Measurements from ENCODE around the gene YJEFN3.

The YJEFN3 gene

GRCh38 chr19:19540715-19541515, 12.2 kb downstream of the YJEFN3 start:
- no peak overlapping the region for H3K9ac ChIP-seq (ENCODE audit: low read length)
- H3K4me2 ChIP-seq (ENCODE audit: low read length): no peak overlapping the region
- TF ChIP-seq EZH2phosphoT487 (IDR thresholded peaks at IDR 0.05; ENCODE audit: low read depth) (no peak), CTCF (IDR thresholded peaks at IDR 0.05; ENCODE audit: low read depth, low read length) (no peak)
- no peak overlapping the region for H3K27ac ChIP-seq (ENCODE audit: low read length)
- no peak overlapping the region for H3K4me3 ChIP-seq (ENCODE audit: low read length)
- no peaks in the 10 kb centered on the region for H3K9me3 ChIP-seq (ENCODE audit: insufficient read depth, low read length)
- no peaks in the 10 kb centered on the region for H3K27me3 ChIP-seq (ENCODE audit: low read depth, low read length)
- no peaks in the 10 kb centered on the region for H3K4me1 ChIP-seq (ENCODE audit: low read length)
- no peaks in the 10 kb centered on the region for H4K20me1 ChIP-seq (ENCODE audit: insufficient read depth, low read length)
- no peak overlapping the region for H2AFZ ChIP-seq (ENCODE audit: low read depth, low read length)
- H3K79me2 ChIP-seq (ENCODE audit: low read length): no peaks in the 10 kb centered on the region
- H3K36me3 ChIP-seq (replicated peaks; ENCODE audit: low read depth, low read length): no peaks in the 10 kb centered on the region

GRCh38 chr19:19541616-19542015, 12.9 kb downstream of the YJEFN3 start:
- H3K4me1 ChIP-seq (ENCODE audit: low read length): no peaks in the 10 kb centered on the region
- TF ChIP-seq CTCF (IDR thresholded peaks at IDR 0.05; ENCODE audit: low read depth, low read length) (no peak), EZH2phosphoT487 (IDR thresholded peaks at IDR 0.05; ENCODE audit: low read depth) (no peak)
- no peak overlapping the region for H3K4me2 ChIP-seq (ENCODE audit: low read length)
- H3K4me3 ChIP-seq (ENCODE audit: low read length): no peak overlapping the region
- H4K20me1 ChIP-seq (ENCODE audit: insufficient read depth, low read length): no peaks in the 10 kb centered on the region
- H3K79me2 ChIP-seq (ENCODE audit: low read length): no peaks in the 10 kb centered on the region
- no peaks in the 10 kb centered on the region for H3K27me3 ChIP-seq (ENCODE audit: low read depth, low read length)
- H2AFZ ChIP-seq (ENCODE audit: low read depth, low read length): no peak overlapping the region
- no peaks in the 10 kb centered on the region for H3K36me3 ChIP-seq (replicated peaks; ENCODE audit: low read depth, low read length)
- H3K9ac ChIP-seq (ENCODE audit: low read length): no peak overlapping the region
- H3K27ac ChIP-seq (ENCODE audit: low read length): no peak overlapping the region
- H3K9me3 ChIP-seq (ENCODE audit: insufficient read depth, low read length): no peaks in the 10 kb centered on the region

- Histone ChIP-seq H3K79me2 (ENCODE audit: low read length) (no peaks in the 10 kb centered on the region), H3K4me1 (ENCODE audit: low read length) (no peaks in the 10 kb centered on the region), H3K27ac (ENCODE audit: low read length) (no peak overlapping the region), H3K36me3 (replicated peaks; ENCODE audit: low read depth, low read length) (no peaks in the 10 kb centered on the region), H2AFZ (ENCODE audit: low read depth, low read length) (no peak overlapping the region), H3K4me3 (ENCODE audit: low read length) (no peak overlapping the region), H3K4me2 (ENCODE audit: low read length) (no peak overlapping the region), H3K27me3 (ENCODE audit: low read depth, low read length) (no peaks in the 10 kb centered on the region), H4K20me1 (ENCODE audit: insufficient read depth, low read length) (no peaks in the 10 kb centered on the region), H3K9ac (ENCODE audit: low read length) (no peak overlapping the region), H3K9me3 (ENCODE audit: insufficient read depth, low read length) (no peaks in the 10 kb centered on the region)
- no peak for TF ChIP-seq CTCF (IDR thresholded peaks at IDR 0.05; ENCODE audit: low read depth, low read length)
- no peak for TF ChIP-seq EZH2phosphoT487 (IDR thresholded peaks at IDR 0.05; ENCODE audit: low read depth)
Observed at GRCh38 chr19:19542507-19542906, 13.8 kb downstream of the YJEFN3 start.

GRCh38 chr19:19543101-19543500, 14.4 kb downstream of the YJEFN3 start:
- no peak overlapping the region for H2AFZ ChIP-seq (ENCODE audit: low read depth, low read length)
- no peak overlapping the region for H3K27ac ChIP-seq (ENCODE audit: low read length)
- TF ChIP-seq CTCF (IDR thresholded peaks at IDR 0.05; ENCODE audit: low read depth, low read length): no peak
- TF ChIP-seq EZH2phosphoT487 (IDR thresholded peaks at IDR 0.05; ENCODE audit: low read depth): no peak
- no peaks in the 10 kb centered on the region for H3K4me1 ChIP-seq (ENCODE audit: low read length)
- H4K20me1 ChIP-seq (ENCODE audit: insufficient read depth, low read length): no peaks in the 10 kb centered on the region
- H3K9ac ChIP-seq (ENCODE audit: low read length): no peak overlapping the region
- H3K36me3 ChIP-seq (replicated peaks; ENCODE audit: low read depth, low read length): no peaks in the 10 kb centered on the region
- H3K4me2 ChIP-seq (ENCODE audit: low read length): no peak overlapping the region
- H3K79me2 ChIP-seq (ENCODE audit: low read length): no peaks in the 10 kb centered on the region
- H3K4me3 ChIP-seq (ENCODE audit: low read length): no peak overlapping the region
- no peaks in the 10 kb centered on the region for H3K9me3 ChIP-seq (ENCODE audit: insufficient read depth, low read length)
- no peaks in the 10 kb centered on the region for H3K27me3 ChIP-seq (ENCODE audit: low read depth, low read length)
